ENCODE measurements around the gene MED23. TPM values are rescaled to one million over a fixed set of nuclear protein-coding genes. Genes with fewer than 3 reads are reported as not detected.

MED23 gene
- total RNA-seq, 1 donor from 2014 or later = 37.3 TPM

- Histone ChIP-seq H3K9me3 (ENCODE audit: low read depth) (no peaks in the 10 kb centered on the region), H3K4me2 (no peak overlapping the region), H2AFZ (replicated peaks) (no peak overlapping the region), H4K20me1 (ENCODE audit: low read depth) (no peaks in the 10 kb centered on the region), H3K27me3 (no peaks in the 10 kb centered on the region), H3K4me1 (no peaks in the 10 kb centered on the region), H3K79me2 (ENCODE audit: low read depth) (no peaks in the 10 kb centered on the region), H3K4me3 (no peak overlapping the region), H3K36me3 (no peaks in the 10 kb centered on the region), H3F3A (ENCODE audit: low read depth) (no peaks in the 10 kb centered on the region), H3K27ac (no peak overlapping the region), H3K9ac (peak overlapping the region; percentile 34)
- no peak overlapping the region for H3K27ac Mint-ChIP-seq
- H3K9me3 Mint-ChIP-seq = no peaks in the 10 kb centered on the region
- no peak overlapping the region for H3K4me3 Mint-ChIP-seq
- TF ChIP-seq EZH2phosphoT487 (IDR thresholded peaks at IDR 0.05) = no peak
- TF ChIP-seq EZH2 (IDR thresholded peaks at IDR 0.05) = no peak
- no peak for TF ChIP-seq CTCF (IDR thresholded peaks at IDR 0.05)
- DNase-seq (ENCODE audit: low spot score) = no peak
- H3K36me3 Mint-ChIP-seq = no peaks in the 10 kb centered on the region
- H3K4me1 Mint-ChIP-seq = peaks cover 3% of the 10 kb centered on the region
- H3K27me3 Mint-ChIP-seq (ENCODE audit: insufficient read depth, low read depth) = peaks cover 3% of the 10 kb centered on the region
These were observed 41.8 kb upstream of the MED23 start for GRCh38 chr6:131669891-131670290.

GRCh38 chr6:131663578-131664165, 35.6 kb upstream of the MED23 start:
- Mint-ChIP-seq H3K9me3 (no peaks in the 10 kb centered on the region), H3K4me1 (peaks cover 3% of the 10 kb centered on the region), H3K27me3 (ENCODE audit: insufficient read depth, low read depth) (no peaks in the 10 kb centered on the region), H3K36me3 (no peaks in the 10 kb centered on the region), H3K4me3 (no peak overlapping the region), H3K27ac (no peak overlapping the region)
- no peak for DNase-seq (ENCODE audit: low spot score)
- Histone ChIP-seq H3K9me3 (ENCODE audit: low read depth) (no peaks in the 10 kb centered on the region), H3K36me3 (no peaks in the 10 kb centered on the region), H3K4me1 (no peaks in the 10 kb centered on the region), H3K9ac (no peak overlapping the region), H3K27ac (no peak overlapping the region), H3K4me2 (no peak overlapping the region), H3K27me3 (no peaks in the 10 kb centered on the region), H3K79me2 (ENCODE audit: low read depth) (no peaks in the 10 kb centered on the region), H3K4me3 (no peak overlapping the region), H4K20me1 (ENCODE audit: low read depth) (no peaks in the 10 kb centered on the region), H2AFZ (replicated peaks) (no peak overlapping the region), H3F3A (ENCODE audit: low read depth) (no peaks in the 10 kb centered on the region)
- no peak for TF ChIP-seq CTCF (IDR thresholded peaks at IDR 0.05)
- no peak for TF ChIP-seq EZH2phosphoT487 (IDR thresholded peaks at IDR 0.05)
- no peak for TF ChIP-seq EZH2 (IDR thresholded peaks at IDR 0.05)

- no peaks in the 10 kb centered on the region for H3K9me3 Mint-ChIP-seq
- Histone ChIP-seq H2AFZ (replicated peaks) (no peak overlapping the region), H4K20me1 (ENCODE audit: low read depth) (no peaks in the 10 kb centered on the region), H3K9me3 (ENCODE audit: low read depth) (no peaks in the 10 kb centered on the region), H3F3A (ENCODE audit: low read depth) (no peaks in the 10 kb centered on the region), H3K4me2 (no peak overlapping the region), H3K36me3 (no peaks in the 10 kb centered on the region), H3K9ac (no peak overlapping the region), H3K4me3 (no peak overlapping the region), H3K27me3 (no peaks in the 10 kb centered on the region), H3K4me1 (no peaks in the 10 kb centered on the region), H3K27ac (no peak overlapping the region), H3K79me2 (ENCODE audit: low read depth) (no peaks in the 10 kb centered on the region)
- no peak for DNase-seq (ENCODE audit: low spot score)
- no peak overlapping the region for H3K4me3 Mint-ChIP-seq
- TF ChIP-seq EZH2 (IDR thresholded peaks at IDR 0.05) = no peak
- no peak for TF ChIP-seq CTCF (IDR thresholded peaks at IDR 0.05)
- TF ChIP-seq EZH2phosphoT487 (IDR thresholded peaks at IDR 0.05) = no peak
- H3K27me3 Mint-ChIP-seq (ENCODE audit: insufficient read depth, low read depth) = peaks cover 2% of the 10 kb centered on the region
- no peaks in the 10 kb centered on the region for H3K36me3 Mint-ChIP-seq
- no peaks in the 10 kb centered on the region for H3K4me1 Mint-ChIP-seq
- no peak overlapping the region for H3K27ac Mint-ChIP-seq
These were observed 32.2 kb upstream of the MED23 start for GRCh38 chr6:131660195-131660594.

All from neural progenitor cell (in vitro differentiated cells).